ENCODE results near the gene EREG.

DNA sequence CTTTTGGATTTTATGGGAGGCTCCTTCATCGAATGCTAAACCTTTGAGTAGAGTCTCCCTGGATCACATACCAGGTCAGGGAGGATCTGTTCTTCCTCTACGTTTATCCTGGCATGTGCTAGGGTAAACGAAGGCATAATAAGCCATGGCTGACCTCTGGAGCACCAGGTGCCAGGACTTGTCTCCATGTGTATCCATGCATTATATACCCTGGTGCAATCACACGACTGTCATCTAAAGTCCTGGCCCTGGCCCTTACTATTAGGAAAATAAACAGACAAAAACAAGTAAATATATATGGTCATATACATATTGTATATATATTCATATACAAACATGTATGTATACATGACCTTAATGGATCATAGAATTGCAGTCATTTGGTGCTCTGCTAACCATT lies 21.2 kb downstream of the EREG start:
- TF ChIP-seq POLR2A (IDR thresholded peaks at IDR 0.05; ENCODE audit: low read depth, low read length) (no peak), SPI1 (IDR thresholded peaks at IDR 0.05; ENCODE audit: low read depth, low read length) (no peak), POLR2AphosphoS5 (IDR thresholded peaks at IDR 0.05; ENCODE audit: low read depth, low read length) (no peak)

Measured in GM12891 (cell line).